ENCODE results near the gene ERP27. TPM values are rescaled to one million over a fixed set of nuclear protein-coding genes. Genes with fewer than 3 reads are reported as not detected.

The ERP27 gene
- total RNA-seq, 2 donors from 2014 or later: 2.4 TPM; not detected in 1

DNA sequence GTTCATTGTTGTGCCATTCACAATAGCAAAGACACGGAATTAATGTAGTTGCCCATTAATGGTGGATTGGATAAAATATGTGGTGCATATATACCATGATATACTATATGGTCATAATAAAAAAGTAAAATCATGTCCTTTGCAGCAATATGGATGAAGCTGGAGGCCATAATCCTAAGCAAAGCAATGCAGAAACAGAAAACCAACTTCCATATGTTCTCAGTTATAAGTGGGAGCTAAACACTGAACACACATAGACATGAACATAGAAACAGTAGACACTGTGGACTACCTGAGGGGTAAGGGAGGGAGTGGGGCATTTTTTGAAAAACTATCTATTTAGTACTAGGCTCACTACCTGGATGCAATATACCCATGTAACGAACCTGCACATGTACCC, 3.0 kb upstream of the ERP27 start:
- ATAC-seq (ENCODE audit: insufficient number of reproducible peaks, low FRiP score, low read depth): no peak
- Histone ChIP-seq H3K27me3 (replicated peaks; ENCODE audit: insufficient read depth) (no peaks in the 10 kb centered on the region), H3K27ac (no peak overlapping the region), H3K9me3 (no peaks in the 10 kb centered on the region), H3K4me1 (ENCODE audit: control insufficient read depth in 1 of 2, low read depth in 2 of 2) (peaks cover 0 to 8% of the 10 kb centered on the region in 2 donors), H3K4me3 (no peak overlapping the region), H3K36me3 (peaks cover 11% of the 10 kb centered on the region)
- no peak for DNase-seq (ENCODE audit: low spot score)
- TF ChIP-seq, protein P1, sequence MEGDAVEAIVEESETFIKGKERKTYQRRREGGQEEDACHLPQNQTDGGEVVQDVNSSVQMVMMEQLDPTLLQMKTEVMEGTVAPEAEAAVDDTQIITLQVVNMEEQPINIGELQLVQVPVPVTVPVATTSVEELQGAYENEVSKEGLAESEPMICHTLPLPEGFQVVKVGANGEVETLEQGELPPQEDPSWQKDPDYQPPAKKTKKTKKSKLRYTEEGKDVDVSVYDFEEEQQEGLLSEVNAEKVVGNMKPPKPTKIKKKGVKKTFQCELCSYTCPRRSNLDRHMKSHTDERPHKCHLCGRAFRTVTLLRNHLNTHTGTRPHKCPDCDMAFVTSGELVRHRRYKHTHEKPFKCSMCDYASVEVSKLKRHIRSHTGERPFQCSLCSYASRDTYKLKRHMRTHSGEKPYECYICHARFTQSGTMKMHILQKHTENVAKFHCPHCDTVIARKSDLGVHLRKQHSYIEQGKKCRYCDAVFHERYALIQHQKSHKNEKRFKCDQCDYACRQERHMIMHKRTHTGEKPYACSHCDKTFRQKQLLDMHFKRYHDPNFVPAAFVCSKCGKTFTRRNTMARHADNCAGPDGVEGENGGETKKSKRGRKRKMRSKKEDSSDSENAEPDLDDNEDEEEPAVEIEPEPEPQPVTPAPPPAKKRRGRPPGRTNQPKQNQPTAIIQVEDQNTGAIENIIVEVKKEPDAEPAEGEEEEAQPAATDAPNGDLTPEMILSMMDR (IDR thresholded peaks at IDR 0.05): no peak

DNA sequence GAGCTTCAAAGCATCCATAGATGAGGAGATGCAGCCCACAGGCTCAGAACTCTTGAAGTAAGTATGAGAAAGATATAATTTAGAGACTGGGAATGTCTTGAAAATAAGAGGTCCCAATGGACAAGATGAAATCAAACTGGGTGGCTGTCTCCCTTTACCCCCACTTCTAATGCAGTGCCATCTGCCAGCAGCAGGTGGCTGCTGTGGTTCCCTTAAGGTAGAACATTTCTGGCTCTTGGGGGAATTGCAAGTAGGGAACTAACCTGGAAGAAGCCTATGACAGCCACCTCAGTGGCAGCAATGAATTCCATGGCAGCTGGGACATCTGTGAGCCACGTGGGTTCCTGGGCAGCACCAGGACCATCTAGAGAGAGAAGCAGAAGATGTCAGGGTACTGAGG, 648 bp downstream of the ERP27 start:
- ATAC-seq (ENCODE audit: insufficient number of reproducible peaks, low FRiP score, low read depth): no peak
- no peak overlapping the region for H3K27ac ChIP-seq
- peaks cover 9% of the 10 kb centered on the region for H3K36me3 ChIP-seq
- TF ChIP-seq, protein P1 (IDR thresholded peaks at IDR 0.05): no peak
- no peak for DNase-seq (ENCODE audit: low spot score)
- H3K9me3 ChIP-seq: no peaks in the 10 kb centered on the region
- H3K27me3 ChIP-seq (replicated peaks; ENCODE audit: insufficient read depth): no peaks in the 10 kb centered on the region
- peaks cover 0 to 7% of the 10 kb centered on the region in 2 donors for H3K4me1 ChIP-seq (ENCODE audit: control insufficient read depth in 1 of 2, low read depth in 2 of 2)
- H3K4me3 ChIP-seq: no peak overlapping the region

DNA sequence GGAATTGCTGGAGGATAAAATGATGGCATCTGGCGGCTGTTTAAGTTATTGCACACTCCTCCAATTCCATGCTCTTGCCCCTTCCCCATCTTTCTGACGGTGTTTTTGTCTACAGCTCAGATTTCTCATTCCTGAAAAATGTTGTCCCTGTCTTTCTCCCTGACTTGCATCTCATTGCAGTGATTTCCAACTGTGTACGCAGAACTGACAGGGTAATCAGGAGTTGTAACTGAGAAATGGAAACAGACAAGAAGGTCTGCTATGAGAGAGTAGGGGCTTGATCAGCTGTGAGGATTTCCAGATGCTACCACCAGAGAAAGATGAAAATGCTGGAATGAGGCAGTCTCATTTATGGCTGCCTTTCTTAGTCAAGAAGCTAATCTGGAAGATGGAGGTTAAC, 1.3 kb downstream of the ERP27 start:
- peaks cover 3% of the 10 kb centered on the region for H3K36me3 ChIP-seq
- TF ChIP-seq, protein P1 (IDR thresholded peaks at IDR 0.05): no peak
- ATAC-seq (ENCODE audit: insufficient number of reproducible peaks, low FRiP score, low read depth): no peak

DNA sequence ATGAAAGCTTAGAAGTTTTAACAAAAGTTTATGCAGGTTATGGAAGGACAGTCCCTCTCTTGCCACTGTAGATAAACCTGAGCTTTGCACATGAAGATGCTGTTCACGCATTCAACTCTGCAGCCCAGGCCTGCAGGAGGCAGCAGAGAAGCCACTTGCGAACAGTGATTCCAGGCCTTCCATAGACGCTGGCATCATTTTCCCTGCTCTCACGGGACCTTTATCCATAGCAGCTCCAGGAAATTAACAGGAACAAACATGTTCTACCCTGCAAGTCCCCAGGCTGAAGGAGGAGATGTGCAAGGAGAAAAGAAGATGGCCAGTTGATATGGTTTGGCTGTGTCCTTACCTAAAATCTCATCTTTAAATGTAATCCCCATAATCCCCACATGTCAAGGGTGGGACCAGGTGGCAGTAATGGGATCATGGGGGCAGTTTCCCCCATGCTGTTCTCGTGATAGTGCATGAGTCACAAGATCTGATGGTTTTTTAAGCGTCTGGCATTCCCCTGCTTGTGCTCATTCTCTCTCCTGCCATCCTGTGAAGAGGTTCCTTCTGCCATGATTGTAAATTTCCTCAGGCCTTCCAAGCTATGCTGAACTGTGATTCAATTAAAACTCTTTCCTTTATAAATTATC, 2.0 kb downstream of the ERP27 start:
- TF ChIP-seq, protein P1 (IDR thresholded peaks at IDR 0.05): no peak
- peaks cover under 1 to 12% of the 10 kb centered on the region in 2 donors for H3K4me1 ChIP-seq (ENCODE audit: control insufficient read depth in 1 of 2, low read depth in 2 of 2)
- H3K27me3 ChIP-seq (replicated peaks; ENCODE audit: insufficient read depth): no peaks in the 10 kb centered on the region
- no peak overlapping the region for H3K27ac ChIP-seq
- DNase-seq (ENCODE audit: low spot score): no peak
- H3K4me3 ChIP-seq: no peak overlapping the region
- no peaks in the 10 kb centered on the region for H3K9me3 ChIP-seq
- H3K36me3 ChIP-seq: no peaks in the 10 kb centered on the region
- ATAC-seq (ENCODE audit: insufficient number of reproducible peaks, low FRiP score, low read depth): no peak

More for the DNA sequence above, 1.3 kb downstream of the ERP27 start:
- H3K27me3 ChIP-seq (replicated peaks; ENCODE audit: insufficient read depth): no peaks in the 10 kb centered on the region
- H3K4me1 ChIP-seq (ENCODE audit: control insufficient read depth in 1 of 2, low read depth in 2 of 2): peaks cover 0 to 7% of the 10 kb centered on the region in 2 donors
- no peak overlapping the region for H3K27ac ChIP-seq
- no peak for DNase-seq (ENCODE audit: low spot score)
- no peaks in the 10 kb centered on the region for H3K9me3 ChIP-seq
- H3K4me3 ChIP-seq: no peak overlapping the region

DNA sequence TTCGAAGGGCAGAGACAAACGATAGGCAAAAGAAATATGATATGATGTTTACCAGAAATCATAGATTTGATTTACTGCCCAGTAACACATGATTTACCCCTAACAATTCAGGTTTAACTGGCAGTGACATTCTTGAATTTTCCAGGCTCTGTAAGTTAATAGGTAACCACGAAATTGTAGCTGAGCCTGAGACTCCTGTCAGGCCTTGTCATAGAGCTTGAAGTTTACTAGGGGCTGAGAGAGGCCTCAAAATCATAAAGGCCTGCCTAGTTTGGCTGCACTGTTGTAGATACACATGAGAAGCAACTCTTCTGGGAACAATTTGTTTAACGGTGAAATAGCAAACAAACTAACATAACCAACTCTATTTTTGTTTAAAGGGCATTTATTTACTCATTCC, 3.3 kb downstream of the ERP27 start:
- H3K27ac ChIP-seq: no peak overlapping the region
- TF ChIP-seq, protein P1 (IDR thresholded peaks at IDR 0.05): no peak
- H3K4me1 ChIP-seq (ENCODE audit: control insufficient read depth in 1 of 2, low read depth in 2 of 2): peaks cover 9 to 24% of the 10 kb centered on the region in 2 donors
- H3K9me3 ChIP-seq: no peaks in the 10 kb centered on the region
- ATAC-seq (ENCODE audit: insufficient number of reproducible peaks, low FRiP score, low read depth): no peak
- H3K27me3 ChIP-seq (replicated peaks; ENCODE audit: insufficient read depth): no peaks in the 10 kb centered on the region
- DNase-seq (ENCODE audit: low spot score): no peak
- no peaks in the 10 kb centered on the region for H3K36me3 ChIP-seq
- H3K4me3 ChIP-seq: no peak overlapping the region
